Measurements from ENCODE around the gene RNF7.

Gene RNF7

GRCh38 chr3:141722081-141722480 lies 16.0 kb upstream of the RNF7 start:
- Mint-ChIP-seq H3K36me3 (ENCODE audit: low read depth) (no peaks in the 10 kb centered on the region), H3K4me3 (no peak overlapping the region), H3K27ac (no peak overlapping the region), H3K9me3 (no peaks in the 10 kb centered on the region), H3K27me3 (no peaks in the 10 kb centered on the region), H3K4me1 (ENCODE audit: low read depth) (peaks cover 11% of the 10 kb centered on the region)
- intact Hi-C loops (cut with micrococcal nuclease): no loop called here

- H3K9me3 Mint-ChIP-seq: no peaks in the 10 kb centered on the region
- no peak overlapping the region for H3K4me3 Mint-ChIP-seq
Observed at GRCh38 chr3:141722648-141723047, 15.4 kb upstream of the RNF7 start.

GRCh38 chr3:141723255-141723654 lies 14.8 kb upstream of the RNF7 start:
- H3K4me3 Mint-ChIP-seq: no peak overlapping the region
- H3K27me3 Mint-ChIP-seq: no peaks in the 10 kb centered on the region
- H3K36me3 Mint-ChIP-seq (ENCODE audit: low read depth): no peaks in the 10 kb centered on the region
- intact Hi-C loops (cut with micrococcal nuclease): no loop called here
- peaks cover 21% of the 10 kb centered on the region for H3K4me1 Mint-ChIP-seq (ENCODE audit: low read depth)
- no peak overlapping the region for H3K27ac Mint-ChIP-seq
- no peaks in the 10 kb centered on the region for H3K9me3 Mint-ChIP-seq

More at GRCh38 chr3:141722648-141723047, 15.4 kb upstream of the RNF7 start:
- Mint-ChIP-seq H3K36me3 (ENCODE audit: low read depth) (no peaks in the 10 kb centered on the region), H3K4me1 (ENCODE audit: low read depth) (peaks cover 16% of the 10 kb centered on the region), H3K27ac (no peak overlapping the region), H3K27me3 (no peaks in the 10 kb centered on the region)
- intact Hi-C loops (cut with micrococcal nuclease): no loop called here

GRCh38 chr3:141724186-141724585 lies 13.9 kb upstream of the RNF7 start:
- H3K4me1 Mint-ChIP-seq (ENCODE audit: low read depth): peaks cover 21% of the 10 kb centered on the region
- intact Hi-C loops (cut with micrococcal nuclease): no loop called here
- no peaks in the 10 kb centered on the region for H3K36me3 Mint-ChIP-seq (ENCODE audit: low read depth)
- no peaks in the 10 kb centered on the region for H3K27me3 Mint-ChIP-seq
- no peak overlapping the region for H3K4me3 Mint-ChIP-seq
- no peaks in the 10 kb centered on the region for H3K9me3 Mint-ChIP-seq
- no peak overlapping the region for H3K27ac Mint-ChIP-seq

GRCh38 chr3:141725036-141725435 lies 13.1 kb upstream of the RNF7 start:
- H3K36me3 Mint-ChIP-seq (ENCODE audit: low read depth): no peaks in the 10 kb centered on the region
- H3K4me3 Mint-ChIP-seq: no peak overlapping the region
- no peak overlapping the region for H3K27ac Mint-ChIP-seq
- intact Hi-C loops (cut with micrococcal nuclease): no loop called here
- H3K4me1 Mint-ChIP-seq (ENCODE audit: low read depth): peaks cover 21% of the 10 kb centered on the region
- H3K9me3 Mint-ChIP-seq: no peaks in the 10 kb centered on the region
- H3K27me3 Mint-ChIP-seq: no peaks in the 10 kb centered on the region

- H3K4me3 Mint-ChIP-seq: no peak overlapping the region
- peaks cover 21% of the 10 kb centered on the region for H3K4me1 Mint-ChIP-seq (ENCODE audit: low read depth)
- no peaks in the 10 kb centered on the region for H3K9me3 Mint-ChIP-seq
- H3K27me3 Mint-ChIP-seq: no peaks in the 10 kb centered on the region
- no peak overlapping the region for H3K27ac Mint-ChIP-seq
- intact Hi-C loops (cut with micrococcal nuclease): no loop called here
- H3K36me3 Mint-ChIP-seq (ENCODE audit: low read depth): no peaks in the 10 kb centered on the region
Observed at GRCh38 chr3:141726483-141726882, 11.6 kb upstream of the RNF7 start.

GRCh38 chr3:141728355-141728892 lies 9.7 kb upstream of the RNF7 start:
- peaks cover 16% of the 10 kb centered on the region for H3K4me1 Mint-ChIP-seq (ENCODE audit: low read depth)
- H3K36me3 Mint-ChIP-seq (ENCODE audit: low read depth): no peaks in the 10 kb centered on the region
- no peak overlapping the region for H3K4me3 Mint-ChIP-seq
- no peaks in the 10 kb centered on the region for H3K9me3 Mint-ChIP-seq
- H3K27ac Mint-ChIP-seq: no peak overlapping the region
- no peaks in the 10 kb centered on the region for H3K27me3 Mint-ChIP-seq
- intact Hi-C loops (cut with micrococcal nuclease): no loop called here

- Mint-ChIP-seq H3K4me3 (no peak overlapping the region), H3K4me1 (ENCODE audit: low read depth) (peaks cover 16% of the 10 kb centered on the region)
- intact Hi-C loops (cut with micrococcal nuclease): no loop called here
Observed at GRCh38 chr3:141729240-141729639, 8.9 kb upstream of the RNF7 start.

GRCh38 chr3:141735176-141735575 lies 2.9 kb upstream of the RNF7 start:
- H3K36me3 Mint-ChIP-seq (ENCODE audit: low read depth): peaks cover 14% of the 10 kb centered on the region
- H3K4me3 Mint-ChIP-seq: no peak overlapping the region
- no peaks in the 10 kb centered on the region for H3K9me3 Mint-ChIP-seq
- peak overlapping the region; percentile 100 for H3K27ac Mint-ChIP-seq
- intact Hi-C loops (cut with micrococcal nuclease): loop anchor here (5.0 to 10.0 kb wide), 5 partner anchors 43 to 230 kb away; no protein-coding TSS in a partner anchor
- peaks cover 32% of the 10 kb centered on the region for H3K4me1 Mint-ChIP-seq (ENCODE audit: low read depth)
- no peaks in the 10 kb centered on the region for H3K27me3 Mint-ChIP-seq

More at GRCh38 chr3:141729240-141729639, 8.9 kb upstream of the RNF7 start:
- no peaks in the 10 kb centered on the region for H3K36me3 Mint-ChIP-seq (ENCODE audit: low read depth)
- H3K27ac Mint-ChIP-seq: no peak overlapping the region
- H3K27me3 Mint-ChIP-seq: no peaks in the 10 kb centered on the region
- no peaks in the 10 kb centered on the region for H3K9me3 Mint-ChIP-seq

- Mint-ChIP-seq H3K27ac (peak overlapping the region; percentile 100), H3K4me1 (ENCODE audit: low read depth) (peaks cover 36% of the 10 kb centered on the region)
Observed at GRCh38 chr3:141735770-141736465, 2.2 kb upstream of the RNF7 start.

GRCh38 chr3:141737093-141737492 lies 1.0 kb upstream of the RNF7 start:
- Mint-ChIP-seq H3K36me3 (ENCODE audit: low read depth) (peaks cover 18% of the 10 kb centered on the region), H3K27ac (peak overlapping the region; percentile 100), H3K4me1 (ENCODE audit: low read depth) (peaks cover 44% of the 10 kb centered on the region), H3K27me3 (no peaks in the 10 kb centered on the region), H3K9me3 (no peaks in the 10 kb centered on the region), H3K4me3 (no peak overlapping the region)
- intact Hi-C loops (cut with micrococcal nuclease): loop anchor here (5.0 to 10.0 kb wide), 5 partner anchors 45 to 232 kb away; no protein-coding TSS in a partner anchor

More at GRCh38 chr3:141735770-141736465, 2.2 kb upstream of the RNF7 start:
- intact Hi-C loops (cut with micrococcal nuclease): loop anchor here (5.0 to 10.0 kb wide), 5 partner anchors 44 to 231 kb away; no protein-coding TSS in a partner anchor
- no peaks in the 10 kb centered on the region for H3K9me3 Mint-ChIP-seq
- no peak overlapping the region for H3K4me3 Mint-ChIP-seq
- H3K27me3 Mint-ChIP-seq: no peaks in the 10 kb centered on the region
- peaks cover 14% of the 10 kb centered on the region for H3K36me3 Mint-ChIP-seq (ENCODE audit: low read depth)

- peak overlapping the region; percentile 99 for H3K4me3 Mint-ChIP-seq
- peak overlapping the region; percentile 100 for H3K27ac Mint-ChIP-seq
- peaks cover 46% of the 10 kb centered on the region for H3K4me1 Mint-ChIP-seq (ENCODE audit: low read depth)
- intact Hi-C loops (cut with micrococcal nuclease): loop anchor here (1.0 to 10.0 kb wide), 7 partner anchors 45 to 233 kb away; partner anchors contain the start of gene ATP1B3
- H3K9me3 Mint-ChIP-seq: no peaks in the 10 kb centered on the region
- peaks cover 24% of the 10 kb centered on the region for H3K36me3 Mint-ChIP-seq (ENCODE audit: low read depth)
- no peaks in the 10 kb centered on the region for H3K27me3 Mint-ChIP-seq
Observed at GRCh38 chr3:141737678-141738021, 448 bp upstream of the RNF7 start.

- Mint-ChIP-seq H3K27ac (peak overlapping the region; percentile 100), H3K36me3 (ENCODE audit: low read depth) (peaks cover 26% of the 10 kb centered on the region), H3K4me1 (ENCODE audit: low read depth) (peaks cover 46% of the 10 kb centered on the region), H3K9me3 (no peaks in the 10 kb centered on the region), H3K4me3 (peak overlapping the region; percentile 99), H3K27me3 (no peaks in the 10 kb centered on the region)
- intact Hi-C loops (cut with micrococcal nuclease): loop anchor here (1.0 to 10.0 kb wide), 7 partner anchors 47 to 234 kb away; partner anchors contain the start of gene ATP1B3
Observed at GRCh38 chr3:141738891-141739363, 829 bp downstream of the RNF7 start.

GRCh38 chr3:141739731-141740130 lies 1.6 kb downstream of the RNF7 start:
- H3K4me3 Mint-ChIP-seq: peak overlapping the region; percentile 99
- peaks cover 34% of the 10 kb centered on the region for H3K36me3 Mint-ChIP-seq (ENCODE audit: low read depth)
- intact Hi-C loops (cut with micrococcal nuclease): loop anchor here (2.0 to 10.0 kb wide), 6 partner anchors 47 to 235 kb away; no protein-coding TSS in a partner anchor
- H3K9me3 Mint-ChIP-seq: no peaks in the 10 kb centered on the region
- peak overlapping the region; percentile 100 for H3K27ac Mint-ChIP-seq
- H3K27me3 Mint-ChIP-seq: no peaks in the 10 kb centered on the region
- peaks cover 52% of the 10 kb centered on the region for H3K4me1 Mint-ChIP-seq (ENCODE audit: low read depth)
